ENCODE data around the gene HLA-DRB5. TPM values are rescaled to one million over a fixed set of nuclear protein-coding genes. Genes with fewer than 3 reads are reported as not detected.
"Not testable (repeated sequence)": the region's sequence is repeated elsewhere in the genome, so short reads cannot be mapped to it uniquely, and the experiment has no call there.

The HLA-DRB5 gene
- total RNA-seq = not detected

GRCh38 chr6:32529697-32530430 is at the start of gene HLA-DRB5:
TSS of gene HLA-DRB5 (minus strand) at chr6:32530287. CDS start at chr6:32530224, 63 bp downstream.
- peak; percentile 55 for ATAC-seq

DNA sequence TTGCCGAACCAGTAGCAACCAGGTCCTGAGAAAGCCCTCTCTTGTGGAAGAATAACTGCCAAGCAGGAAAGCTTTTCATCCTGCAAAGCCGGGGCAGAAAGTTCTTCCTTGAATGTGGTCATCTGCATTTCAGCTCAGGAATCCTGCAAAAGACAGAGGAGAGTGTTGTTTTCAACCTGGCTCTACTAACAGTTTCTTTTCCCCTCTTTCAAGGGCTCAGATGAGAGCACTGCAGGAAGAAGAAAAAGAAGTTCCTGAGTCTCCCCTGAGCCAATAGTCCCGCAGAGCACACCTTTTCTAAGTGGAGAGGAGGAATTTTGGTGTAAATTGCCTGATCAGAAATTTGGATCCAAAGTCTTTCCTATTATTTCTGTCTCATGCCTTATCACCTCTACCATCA is 48.9 kb upstream of the HLA-DRB5 start:
- no peak for ATAC-seq

DNA sequence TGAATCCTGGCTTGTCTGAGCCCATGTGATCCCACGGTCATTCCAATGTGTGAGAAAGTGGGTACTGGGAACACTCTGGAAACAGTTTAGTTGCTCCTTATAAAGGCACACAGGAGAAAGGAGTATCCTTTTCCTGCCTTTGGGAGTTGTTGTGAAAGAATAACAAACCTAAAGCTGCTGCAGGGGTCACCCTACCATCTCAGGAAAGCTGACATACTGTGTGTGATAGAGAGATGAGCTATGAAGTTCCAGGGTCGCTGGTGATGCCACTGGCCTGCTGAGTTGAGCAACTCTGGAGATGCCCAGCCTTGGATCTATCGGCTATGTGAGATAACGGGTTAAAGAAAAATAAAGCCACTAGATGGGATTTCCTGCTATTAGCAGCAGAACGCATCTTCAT is 47.4 kb upstream of the HLA-DRB5 start:
- ATAC-seq = not testable (repeated sequence)

DNA sequence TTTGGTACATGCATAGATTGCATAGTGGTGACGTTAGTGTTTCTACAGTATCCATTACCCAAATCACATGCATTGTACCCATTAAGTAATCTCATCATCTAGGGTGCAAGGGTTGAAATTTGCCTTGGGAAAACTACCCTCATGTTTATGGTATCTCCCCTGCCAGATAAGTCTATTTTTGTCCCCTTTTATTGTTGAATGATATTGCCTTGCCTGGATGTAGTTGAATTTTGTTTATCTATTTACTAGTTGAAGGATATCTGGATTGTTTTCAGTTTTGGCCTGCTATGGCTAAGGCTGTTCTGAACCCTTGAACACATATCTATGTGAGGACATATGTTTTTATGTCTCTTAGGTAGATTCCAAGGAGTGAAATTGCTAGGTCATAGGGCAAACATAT is 46.2 kb upstream of the HLA-DRB5 start:
- no peak for ATAC-seq

- no peak for ATAC-seq
These were observed 40.3 kb upstream of the HLA-DRB5 start for GRCh38 chr6:32570363-32570905.

DNA sequence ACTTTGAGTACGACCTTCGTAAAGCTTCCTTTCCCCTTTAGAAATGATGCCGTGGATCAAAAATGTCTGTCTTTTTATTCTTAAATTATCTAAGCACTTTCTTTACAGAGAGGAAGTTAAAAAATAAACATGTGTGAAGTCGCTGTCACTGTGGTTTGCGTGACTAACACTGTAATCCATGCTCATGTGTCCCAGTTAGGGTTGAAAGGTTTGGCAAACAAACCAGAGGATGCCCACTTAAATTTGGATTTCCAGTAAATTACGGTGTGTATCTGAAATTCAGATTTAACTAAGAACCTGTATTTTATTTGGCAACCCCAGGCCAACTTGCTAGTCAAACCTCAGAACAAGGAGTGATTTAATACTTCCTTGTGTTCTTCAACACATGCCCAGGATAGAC is 38.5 kb upstream of the HLA-DRB5 start:
- no peak for ATAC-seq

GRCh38 chr6:32566957-32567356 is 36.9 kb upstream of the HLA-DRB5 start:
- ATAC-seq = no peak

DNA sequence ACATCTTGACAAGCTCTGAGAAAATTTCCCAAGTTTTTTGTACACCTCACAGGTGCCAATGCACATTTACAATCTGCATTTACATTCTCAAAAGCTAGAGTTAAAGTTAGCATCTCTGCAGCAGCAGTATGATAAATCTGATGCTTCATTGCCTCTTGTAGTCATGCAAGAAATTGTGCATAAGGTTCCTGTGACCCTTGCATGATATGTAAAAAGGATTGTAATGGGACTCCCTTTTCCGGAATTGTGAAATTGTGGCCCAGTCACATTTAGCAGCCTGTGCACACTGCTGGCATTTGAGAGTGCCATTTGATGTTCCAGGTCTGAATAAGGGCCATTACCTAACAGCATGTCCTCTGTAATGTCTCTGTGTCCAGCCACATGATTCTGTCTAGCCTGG is 35.4 kb upstream of the HLA-DRB5 start:
- ATAC-seq = no peak

GRCh38 chr6:32562940-32563339 is 32.9 kb upstream of the HLA-DRB5 start:
- ATAC-seq = no peak

GRCh38 chr6:32559747-32560146 is 29.7 kb upstream of the HLA-DRB5 start:
- ATAC-seq = no peak

DNA sequence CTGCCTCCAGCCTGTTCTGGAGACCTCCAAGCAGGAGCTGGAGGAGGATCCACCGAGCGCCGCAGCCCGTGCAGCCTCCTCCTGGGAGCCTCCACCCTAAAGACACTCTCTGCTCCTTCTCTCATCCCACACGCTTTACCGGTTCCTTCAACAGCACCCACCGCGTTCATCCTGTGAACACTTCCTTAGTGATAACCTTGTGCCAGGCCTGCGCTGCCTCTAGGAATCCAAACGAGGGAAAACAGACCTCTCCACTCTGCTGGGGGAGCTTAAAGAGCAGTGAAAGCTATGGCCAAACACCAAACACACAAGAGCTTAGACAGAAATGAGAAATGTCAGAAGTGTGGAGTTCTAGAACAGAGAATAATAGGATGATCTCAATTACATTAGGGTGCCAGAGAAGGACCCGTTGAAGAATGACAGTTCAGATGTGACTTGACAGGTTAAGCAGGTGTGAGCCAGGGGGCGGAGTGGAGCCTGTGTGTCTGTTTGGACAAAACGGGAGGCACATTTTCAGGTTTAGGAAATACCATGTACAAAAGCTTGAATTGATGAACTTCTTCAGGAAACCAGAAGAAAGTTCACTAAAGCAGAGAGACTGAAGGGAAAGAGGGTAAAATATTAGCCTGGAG is 28.5 kb upstream of the HLA-DRB5 start:
- ATAC-seq = peak; percentile 33

- ATAC-seq = no peak
These were observed 24.3 kb upstream of the HLA-DRB5 start for GRCh38 chr6:32554116-32554965.

- ATAC-seq = no peak
These were observed 23.1 kb upstream of the HLA-DRB5 start for GRCh38 chr6:32553037-32553742.

- no peak for ATAC-seq
These were observed 21.3 kb upstream of the HLA-DRB5 start for GRCh38 chr6:32551410-32551809.

- no peak for ATAC-seq
These were observed 9.8 kb upstream of the HLA-DRB5 start for GRCh38 chr6:32539839-32540238.

- not testable (repeated sequence) for ATAC-seq
These were observed 325 bp upstream of the HLA-DRB5 start for GRCh38 chr6:32530431-32530793.

GRCh38 chr6:32522302-32523047 is 7.6 kb downstream of the HLA-DRB5 start:
- no peak for ATAC-seq

DNA sequence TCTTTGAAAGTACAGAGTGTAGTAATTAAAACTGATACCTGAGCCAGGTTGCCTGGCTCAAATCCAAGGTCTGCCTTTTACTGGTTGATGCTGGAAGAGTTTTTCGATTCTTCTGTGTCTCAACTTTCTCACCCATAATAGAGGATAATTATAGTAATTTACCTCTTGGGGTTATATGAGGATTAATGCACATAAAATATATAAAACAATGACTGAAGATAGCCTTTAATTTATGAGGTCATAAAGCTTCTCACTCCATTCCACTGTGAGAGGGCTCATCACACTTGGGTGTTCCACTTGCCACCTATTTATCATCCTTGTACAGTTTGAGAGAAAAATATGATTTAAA is 10.2 kb downstream of the HLA-DRB5 start:
- no peak for ATAC-seq

DNA sequence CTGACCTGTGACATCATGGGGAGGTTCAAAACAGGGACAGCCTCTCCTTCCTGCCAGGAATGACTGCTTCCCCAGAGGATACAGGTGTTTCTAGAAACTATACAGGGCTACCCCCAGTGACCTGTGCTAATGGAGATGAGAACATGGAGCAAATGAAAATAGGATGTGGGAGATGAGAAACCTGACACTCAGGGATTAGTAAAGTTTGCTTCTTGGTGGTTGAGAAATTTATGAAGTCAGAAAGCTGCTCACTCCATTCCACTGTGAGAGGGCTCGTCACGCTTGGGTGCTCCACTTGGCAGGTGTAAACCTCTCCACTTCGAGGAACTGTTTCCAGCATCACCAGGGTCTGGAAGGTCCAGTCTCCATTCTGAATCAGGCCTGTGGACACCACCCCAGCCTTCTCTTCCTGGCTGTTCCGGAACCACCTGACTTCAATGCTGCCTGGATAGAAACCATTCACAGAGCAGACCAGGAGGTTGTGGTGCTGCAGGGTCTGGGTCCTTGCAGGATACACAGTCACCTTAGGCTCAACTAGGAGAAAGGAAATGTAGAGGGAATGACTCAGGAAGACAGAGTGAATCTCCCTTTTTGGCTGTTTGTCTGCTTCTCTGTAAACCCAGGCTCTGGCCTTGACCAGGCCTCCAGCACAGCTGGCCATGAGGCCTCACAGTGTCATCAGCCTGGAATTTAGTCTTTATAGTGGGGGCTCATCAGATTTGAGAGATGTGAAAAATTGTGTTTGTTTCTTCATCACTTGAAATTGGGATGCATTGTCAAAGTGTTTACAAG is 10.8 kb downstream of the HLA-DRB5 start:
- no peak for ATAC-seq

- ATAC-seq = no peak
These were observed 12.2 kb downstream of the HLA-DRB5 start for GRCh38 chr6:32517654-32518445.
